HEK293T (cell line): Measurements from ENCODE around the gene HSD17B1.

Experiments used
- ARNT ChIP-seq: fragments of 450-650 bp; IDR thresholded peaks from 2 replicates; pipeline ENCODE4 v1.6.1; 2017; ENCODE audit warnings: mild to moderate bottlenecking
- FOXK2 ChIP-seq: fragments of 450-650 bp; IDR thresholded peaks from 2 replicates; pipeline ENCODE4 v1.6.1; 2016; ENCODE audit warnings: mild to moderate bottlenecking
- HDGF ChIP-seq: fragments of 450-650 bp; IDR thresholded peaks from 2 replicates; pipeline ENCODE4 v1.6.1; 2017; ENCODE audit warnings: antibody characterized with exemption, borderline replicate concordance
- SP1 ChIP-seq: fragments of 450-650 bp; IDR thresholded peaks from 2 replicates; pipeline ENCODE4 v1.6.1; 2017
- SUZ12 ChIP-seq: fragments of 450-650 bp; IDR thresholded peaks from 2 replicates; pipeline ENCODE4 v1.6.1; 2016; ENCODE audit warnings: mild to moderate bottlenecking
- TARDBP ChIP-seq: fragments of 450-650 bp; IDR thresholded peaks from 2 replicates; pipeline ENCODE4 v1.6.1; 2016
- ZNF384 ChIP-seq: fragments of 450-650 bp; IDR thresholded peaks from 2 replicates; pipeline ENCODE4 v1.6.1; 2016
- TF ChIP-seq, protein P1 (sequence below): fragments of 450-650 bp; IDR thresholded peaks from 2 replicates; pipeline ENCODE4 v1.6.1; 2016

DNA sequence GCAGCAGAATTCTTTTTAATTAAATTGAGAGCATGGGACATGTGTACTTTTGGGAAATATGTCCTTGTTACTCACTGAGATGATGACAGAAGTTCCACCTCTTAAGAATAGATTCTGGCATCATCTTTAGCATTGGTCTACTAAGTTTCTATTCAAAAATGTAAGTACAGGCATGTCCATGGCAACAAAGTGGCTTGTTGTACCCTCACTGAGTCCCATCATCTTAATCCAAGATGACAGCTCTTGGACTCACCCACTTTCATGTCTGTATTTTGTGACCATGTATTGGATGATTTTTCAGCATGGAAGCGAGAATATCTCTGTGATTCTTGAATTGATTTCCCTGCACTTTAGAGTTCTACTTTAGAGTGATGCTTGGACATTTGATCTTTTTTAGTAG is 49.8 kb upstream of the HSD17B1 start:
- TF ChIP-seq TARDBP: no peak
- no peak for TF ChIP-seq SP1
- no peak for TF ChIP-seq ZNF384
- no peak for TF ChIP-seq FOXK2
- no peak for TF ChIP-seq HDGF
- TF ChIP-seq ARNT: no peak
- TF ChIP-seq, protein P1, sequence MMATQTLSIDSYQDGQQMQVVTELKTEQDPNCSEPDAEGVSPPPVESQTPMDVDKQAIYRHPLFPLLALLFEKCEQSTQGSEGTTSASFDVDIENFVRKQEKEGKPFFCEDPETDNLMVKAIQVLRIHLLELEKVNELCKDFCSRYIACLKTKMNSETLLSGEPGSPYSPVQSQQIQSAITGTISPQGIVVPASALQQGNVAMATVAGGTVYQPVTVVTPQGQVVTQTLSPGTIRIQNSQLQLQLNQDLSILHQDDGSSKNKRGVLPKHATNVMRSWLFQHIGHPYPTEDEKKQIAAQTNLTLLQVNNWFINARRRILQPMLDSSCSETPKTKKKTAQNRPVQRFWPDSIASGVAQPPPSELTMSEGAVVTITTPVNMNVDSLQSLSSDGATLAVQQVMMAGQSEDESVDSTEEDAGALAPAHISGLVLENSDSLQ: no peak
- no peak for TF ChIP-seq SUZ12
